ENCODE data around the gene C1orf210.

GRCh38 chr1:43318831-43319230 lies 33.5 kb upstream of the C1orf210 start:
- TF ChIP-seq POLR2A (IDR thresholded peaks at IDR 0.05) (no peak), CTCF (IDR thresholded peaks at IDR 0.05) (no peak)
